GM19397 (cell line): ENCODE results near the gene KCNAB1.
"Not testable (repeated sequence)": the region's sequence is repeated elsewhere in the genome, so short reads cannot be mapped to it uniquely, and the experiment has no call there.

Experiments
- ATAC-seq: cut with Tn5 transposase; IDR thresholded peaks from one replicate; pipeline ENCODE4 v1.9.1; 2021; ENCODE audit warnings: mild to moderate bottlenecking, moderate library complexity; ENCODE audit not compliant: unreplicated experiment

The KCNAB1 gene

DNA sequence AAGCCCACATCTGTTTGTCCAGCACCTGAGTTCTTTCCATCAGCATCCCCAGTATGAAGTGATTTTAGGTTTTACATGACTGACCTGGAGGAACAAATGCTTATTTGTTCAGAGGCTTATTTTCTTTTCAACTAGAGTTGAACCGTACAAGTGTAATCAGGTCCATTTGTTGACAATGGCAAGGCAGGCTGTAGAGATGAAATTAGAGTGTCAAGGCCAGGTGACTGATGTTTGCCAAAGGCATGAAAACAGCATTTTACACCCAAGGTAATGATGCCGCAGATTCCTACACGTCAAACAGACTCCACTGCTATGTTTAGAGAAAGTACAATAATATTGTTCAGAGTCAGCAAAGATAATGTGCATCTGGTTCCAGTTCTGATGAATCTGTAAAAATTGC is 96.5 kb downstream of the KCNAB1 start:
- no peak for ATAC-seq

DNA sequence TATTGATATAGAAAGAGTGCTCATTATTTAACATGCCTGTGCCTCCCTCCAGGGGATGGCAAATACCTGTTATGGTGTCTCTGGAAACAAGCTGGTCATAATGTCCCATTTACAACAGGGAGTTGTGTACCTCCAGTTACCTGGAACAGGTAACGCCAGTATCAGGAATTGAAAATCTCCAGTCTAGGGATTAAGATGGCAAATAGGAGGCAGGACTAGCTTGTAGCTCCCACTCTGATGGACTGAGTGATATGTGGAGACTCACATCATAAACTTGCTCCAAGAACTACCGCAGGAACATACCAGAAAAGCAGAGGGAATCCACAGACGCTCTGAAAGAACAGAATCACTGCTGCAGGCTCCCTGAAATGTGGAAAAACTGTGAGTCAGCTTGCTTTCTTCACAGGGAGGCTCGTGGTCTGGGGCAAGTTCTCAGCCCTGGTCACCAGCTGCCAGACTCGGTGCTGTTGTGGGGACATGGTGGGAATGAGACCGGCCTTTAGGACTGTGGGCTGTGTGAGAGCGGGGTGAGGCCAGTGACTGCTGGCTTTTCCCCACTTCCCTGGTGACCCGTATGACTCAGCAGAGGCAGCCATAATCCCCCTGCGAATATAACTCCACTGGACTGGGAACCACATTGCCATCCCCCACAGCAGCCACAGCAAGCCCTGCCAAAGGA is 97.4 kb downstream of the KCNAB1 start:
- no peak for ATAC-seq

DNA sequence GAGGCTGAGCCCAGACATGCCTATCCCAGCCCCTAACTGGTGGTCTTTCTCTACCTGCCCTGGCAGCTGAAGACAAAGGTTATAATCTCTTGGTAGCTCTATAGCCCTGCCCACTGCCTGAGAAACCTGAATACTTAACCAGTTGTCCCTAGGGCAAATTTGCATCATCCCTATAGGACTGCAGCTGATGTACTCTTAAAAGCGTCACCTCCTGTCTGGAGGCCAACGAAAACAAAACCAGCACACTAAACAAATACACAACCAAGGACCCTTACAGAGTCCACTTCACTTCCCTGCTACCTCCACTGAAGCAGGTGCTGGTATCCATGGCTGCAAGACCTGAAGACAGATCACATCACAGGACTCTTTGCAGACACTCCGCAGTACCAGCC is 98.0 kb downstream of the KCNAB1 start:
- no peak for ATAC-seq

DNA sequence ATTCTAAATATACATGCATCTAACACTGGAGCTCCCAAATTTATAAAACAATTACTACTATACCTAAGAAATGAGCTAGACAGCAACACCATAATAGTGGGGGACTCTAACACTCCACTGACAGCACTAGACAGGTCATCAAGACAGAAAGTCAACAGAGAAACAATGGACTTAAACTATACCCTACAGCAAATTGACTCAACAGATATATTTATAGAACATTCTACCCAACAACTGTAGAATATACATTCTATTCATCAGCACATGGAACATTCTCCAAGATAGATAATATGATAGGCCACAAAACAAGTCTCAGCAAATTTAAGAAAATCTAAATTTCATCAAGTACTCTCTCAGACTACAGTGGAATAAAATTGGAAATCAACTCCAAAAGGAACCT is 102.0 kb downstream of the KCNAB1 start:
- ATAC-seq, result not testable (repeated sequence)

DNA sequence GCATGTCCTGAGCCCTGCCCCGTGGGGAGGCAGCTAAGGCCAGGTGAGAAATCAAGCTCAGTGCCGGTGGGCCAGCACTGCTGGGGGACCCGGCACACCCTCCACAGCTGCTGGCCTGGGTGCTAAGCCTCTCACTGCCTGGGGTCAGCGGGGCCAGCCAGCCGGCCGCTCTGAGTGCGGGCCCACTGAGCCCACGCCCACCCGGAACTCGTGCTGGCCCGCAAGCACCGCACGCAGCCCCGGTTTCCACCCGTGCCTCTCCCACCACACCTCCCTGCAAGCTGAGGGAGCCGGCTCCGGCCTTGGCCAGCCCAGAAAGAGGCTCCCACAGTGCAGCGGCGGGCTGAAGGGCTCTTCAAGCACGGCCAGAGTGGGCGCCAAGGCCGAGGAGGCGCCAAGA is 103.7 kb downstream of the KCNAB1 start:
- not testable (repeated sequence) for ATAC-seq

DNA sequence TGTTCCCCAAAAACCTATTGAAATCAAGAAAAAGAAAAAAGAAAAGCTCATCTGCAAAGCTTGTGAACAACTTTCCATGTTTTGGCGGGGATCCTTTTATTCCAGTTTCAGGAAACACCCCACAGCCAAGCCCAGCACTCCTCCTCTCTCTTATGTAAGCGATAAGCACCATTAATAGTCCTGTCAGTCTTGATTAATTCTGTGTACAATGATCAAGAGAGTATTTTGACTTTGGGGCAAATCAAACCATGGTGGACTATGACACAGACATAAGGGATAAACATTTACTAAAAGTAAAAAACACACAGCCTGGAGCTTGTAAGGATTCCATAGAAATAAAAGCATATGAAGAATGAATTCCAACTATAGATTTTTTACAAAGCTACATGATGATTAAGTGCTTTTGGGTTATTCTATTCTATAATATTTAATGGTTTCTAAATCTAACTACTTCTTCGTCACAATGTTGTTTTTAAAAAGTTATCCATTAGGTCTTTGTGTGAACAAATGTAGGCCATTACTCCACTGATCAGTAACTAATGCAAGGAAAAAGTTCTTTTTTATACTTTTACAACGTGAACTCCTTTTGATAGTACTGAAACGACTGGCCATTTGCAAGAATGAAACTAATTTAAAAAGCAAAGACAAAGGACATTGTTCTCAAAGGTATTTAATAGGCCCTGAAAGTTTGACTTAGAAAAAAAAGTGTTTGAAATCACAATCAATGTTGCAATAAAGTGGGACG is 106.5 kb downstream of the KCNAB1 start:
- ATAC-seq, result no peak

DNA sequence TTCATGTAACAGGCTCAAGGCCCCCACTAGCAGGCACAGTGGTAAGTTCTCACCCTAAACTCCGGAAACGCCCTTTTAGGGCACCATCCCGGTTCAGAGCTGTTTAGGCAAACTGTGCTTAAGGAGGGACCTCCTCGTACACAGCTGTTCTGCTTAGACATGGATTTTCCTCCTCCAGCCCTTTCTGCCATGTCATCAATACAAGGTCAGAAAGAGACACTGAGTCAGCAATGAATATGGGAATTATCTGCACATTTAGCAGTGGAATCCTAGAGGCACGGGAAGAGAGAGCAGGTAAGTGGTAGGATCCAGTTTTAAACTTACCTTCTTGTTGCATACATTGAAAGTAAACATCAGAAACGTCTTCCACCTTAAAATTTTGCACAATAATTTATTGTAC is 107.3 kb downstream of the KCNAB1 start:
- no peak for ATAC-seq

DNA sequence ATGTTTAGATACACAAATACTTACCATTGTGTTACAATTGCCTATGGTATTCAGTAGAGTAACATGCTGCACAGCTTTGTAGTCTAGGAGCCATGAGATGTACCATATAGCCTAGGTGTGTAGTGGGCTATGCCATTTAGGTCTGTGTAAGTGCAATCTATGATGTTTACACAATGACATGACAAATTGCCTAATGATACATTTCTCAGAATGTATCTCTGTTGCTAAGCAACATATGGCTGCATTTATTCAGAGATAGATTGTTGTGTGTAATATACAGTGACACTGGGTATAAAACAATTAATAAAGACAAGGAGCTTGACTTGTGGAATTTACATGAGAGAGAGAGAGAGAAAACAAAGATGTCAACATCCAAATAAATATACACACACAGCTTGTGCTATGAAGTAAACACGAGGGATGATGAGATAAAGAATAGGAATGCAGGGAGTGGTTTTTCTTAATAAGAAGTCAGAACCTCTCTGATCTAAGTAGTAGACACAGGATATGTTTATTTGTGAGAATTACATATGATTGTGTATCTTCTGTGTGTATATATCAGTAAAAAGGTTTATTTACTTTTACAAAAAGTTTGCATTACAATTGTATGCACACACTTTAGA is 110.0 kb downstream of the KCNAB1 start:
- no peak for ATAC-seq

DNA sequence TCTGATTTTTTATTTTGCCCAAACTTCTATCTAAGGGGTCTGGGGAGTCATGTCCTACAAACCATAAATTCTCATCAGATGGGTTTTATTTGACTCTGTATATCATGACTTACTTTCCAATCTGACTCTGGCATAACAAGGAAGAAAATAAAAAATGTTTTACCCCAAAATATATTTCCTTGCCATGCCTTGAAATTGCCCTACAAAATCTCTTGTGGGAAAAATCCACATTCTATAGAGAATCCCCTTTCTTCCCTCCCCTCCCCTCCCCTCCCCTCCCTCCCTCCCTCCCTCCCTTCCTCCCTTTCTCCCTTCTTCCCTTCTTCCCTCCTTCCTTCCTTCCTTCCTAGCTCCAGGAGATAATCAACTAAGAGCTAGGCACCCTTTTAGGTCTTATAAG is 110.8 kb downstream of the KCNAB1 start:
- ATAC-seq, result not testable (repeated sequence)

DNA sequence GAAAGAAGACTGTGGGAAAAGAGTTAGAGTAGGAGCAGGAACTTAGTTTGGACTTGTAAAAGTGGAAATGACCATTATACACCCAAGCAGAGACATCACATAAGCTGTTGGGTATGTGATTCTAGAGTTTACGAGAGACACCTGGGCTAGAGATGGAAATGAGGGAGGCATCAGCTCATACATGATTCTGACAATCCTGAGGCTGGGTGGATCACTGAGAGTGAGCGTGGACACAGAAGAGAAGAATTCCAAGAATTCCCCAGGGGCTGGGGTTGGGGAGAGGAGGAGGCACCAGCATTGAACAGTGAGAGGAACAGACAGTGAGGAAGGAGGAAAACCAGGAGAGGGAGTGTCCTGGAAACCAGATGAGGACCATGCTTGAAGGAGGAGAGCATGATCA is 113.5 kb downstream of the KCNAB1 start:
- no peak for ATAC-seq

DNA sequence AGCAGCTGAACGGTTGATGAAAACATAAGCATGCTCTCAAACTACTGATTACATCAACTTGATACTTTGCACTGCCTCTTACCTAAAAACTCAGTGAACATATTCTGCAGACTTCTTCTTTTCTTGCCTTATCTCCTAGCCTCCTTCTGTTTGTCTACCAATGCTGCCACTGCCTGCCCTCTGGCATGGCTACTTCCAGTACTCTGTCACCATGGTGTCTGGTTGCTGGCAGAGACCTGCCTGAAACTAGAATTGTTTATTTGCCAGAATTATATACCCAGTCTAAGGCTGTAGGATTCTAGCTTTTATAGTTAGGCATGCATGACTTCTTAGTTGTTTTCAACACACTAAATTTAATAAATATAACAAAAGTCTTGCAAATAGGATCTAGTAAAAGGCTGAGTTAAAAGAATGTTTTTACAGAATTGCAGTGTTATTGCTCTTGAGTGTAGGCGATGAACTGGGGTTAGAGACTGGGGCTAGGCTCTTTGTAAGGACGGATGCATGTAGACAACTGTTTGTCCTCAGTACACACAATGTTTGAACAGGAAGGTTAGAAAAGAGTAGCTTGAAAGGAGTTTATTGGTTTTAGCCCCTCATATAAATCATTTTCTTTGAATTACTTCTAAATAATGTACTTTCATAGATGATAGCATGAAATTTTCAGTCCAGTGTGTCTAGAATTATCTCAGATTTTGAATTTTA is 116.3 kb downstream of the KCNAB1 start:
- ATAC-seq, result no peak

DNA sequence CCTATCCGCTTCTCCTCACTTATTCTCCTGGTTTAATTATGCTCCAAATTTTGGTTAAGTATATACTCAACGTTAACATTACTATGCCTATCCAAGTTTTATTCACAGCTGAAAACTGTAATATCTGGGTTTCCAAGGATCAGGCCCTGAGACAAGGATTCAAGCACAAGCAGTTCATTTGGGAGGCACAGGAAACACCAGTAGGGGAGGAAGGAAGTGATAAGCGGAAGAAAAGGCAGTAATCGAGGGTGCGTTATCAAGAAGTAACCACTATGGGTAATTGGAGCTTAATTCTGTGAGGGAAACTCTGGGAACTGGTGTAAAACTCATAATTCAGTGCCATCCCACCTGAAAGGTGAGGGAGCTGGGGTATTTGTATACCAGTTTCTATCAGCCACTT is 120.3 kb downstream of the KCNAB1 start:
- no peak for ATAC-seq

DNA sequence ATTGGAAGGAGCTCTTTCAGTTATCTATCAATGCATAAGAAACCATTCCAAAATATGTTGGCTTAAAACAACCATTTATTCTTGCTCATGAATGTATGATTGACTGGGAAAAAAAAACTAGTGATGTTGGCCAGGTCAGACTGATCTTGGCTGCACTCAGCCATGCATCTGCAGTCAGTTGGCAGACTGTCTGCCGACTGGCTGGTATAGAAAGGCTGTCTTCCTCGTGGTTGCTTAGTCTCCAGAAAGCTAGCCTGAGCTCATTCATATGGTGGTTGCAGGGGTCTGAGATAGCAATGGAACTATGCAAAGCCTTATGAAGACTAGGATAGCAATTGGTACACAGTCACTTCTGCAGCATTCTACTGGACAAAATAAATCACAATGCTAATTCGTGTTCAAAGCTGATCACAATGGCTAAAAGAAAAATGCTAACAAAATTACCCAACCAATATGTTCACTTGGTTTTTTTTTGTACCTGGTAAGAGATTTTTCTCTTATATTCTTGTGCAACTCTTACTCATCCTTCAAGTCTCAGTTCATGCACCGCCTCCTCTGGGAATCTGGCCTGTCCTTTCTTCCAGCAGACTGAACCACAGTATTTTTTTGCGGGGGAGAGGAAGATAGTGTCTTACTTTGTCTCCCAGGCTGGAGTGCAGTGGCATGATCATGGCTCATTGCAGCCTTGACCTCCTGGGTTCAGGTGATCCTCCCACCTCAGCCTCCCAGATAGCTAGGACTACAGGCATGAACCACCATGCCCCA is 126.8 kb downstream of the KCNAB1 start:
- ATAC-seq, result no peak

DNA sequence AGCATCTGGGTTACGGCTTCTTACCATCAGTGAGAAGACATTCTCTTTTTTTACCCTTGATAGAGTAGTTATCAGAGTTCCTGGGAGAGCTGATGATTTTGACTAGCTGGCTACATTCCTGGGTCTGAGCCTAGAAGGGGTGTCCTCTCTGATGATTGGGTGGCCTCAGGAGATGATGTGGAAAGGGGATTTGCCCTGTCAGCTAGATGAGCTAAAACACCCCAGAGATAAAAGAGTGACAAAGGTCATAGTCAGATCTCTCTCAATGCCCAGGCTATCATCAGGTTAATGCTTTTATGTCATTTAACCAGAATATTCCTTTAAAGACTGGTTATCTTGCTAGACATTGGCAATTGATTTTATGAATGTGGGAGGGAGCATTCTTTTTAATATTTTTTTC is 130.2 kb downstream of the KCNAB1 start:
- ATAC-seq, result no peak

DNA sequence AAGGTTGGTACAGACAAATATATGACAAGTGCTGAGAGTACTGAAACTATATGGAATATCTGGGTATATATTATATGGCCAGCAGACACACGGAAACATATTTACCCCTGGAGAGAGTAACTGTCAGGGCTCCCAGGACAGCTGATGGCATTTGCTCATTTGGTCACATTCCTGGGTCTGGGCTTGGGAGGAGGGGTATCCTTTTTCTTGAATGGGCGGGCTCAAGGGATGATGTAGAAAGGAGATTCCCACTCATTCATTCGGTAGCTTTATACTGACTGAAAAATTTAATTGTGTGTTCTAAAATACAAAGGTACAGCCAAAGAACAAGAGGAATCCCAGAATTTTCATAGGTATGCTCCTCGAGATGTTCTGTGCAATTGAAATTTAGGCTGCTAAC is 131.0 kb downstream of the KCNAB1 start:
- ATAC-seq, result no peak

DNA sequence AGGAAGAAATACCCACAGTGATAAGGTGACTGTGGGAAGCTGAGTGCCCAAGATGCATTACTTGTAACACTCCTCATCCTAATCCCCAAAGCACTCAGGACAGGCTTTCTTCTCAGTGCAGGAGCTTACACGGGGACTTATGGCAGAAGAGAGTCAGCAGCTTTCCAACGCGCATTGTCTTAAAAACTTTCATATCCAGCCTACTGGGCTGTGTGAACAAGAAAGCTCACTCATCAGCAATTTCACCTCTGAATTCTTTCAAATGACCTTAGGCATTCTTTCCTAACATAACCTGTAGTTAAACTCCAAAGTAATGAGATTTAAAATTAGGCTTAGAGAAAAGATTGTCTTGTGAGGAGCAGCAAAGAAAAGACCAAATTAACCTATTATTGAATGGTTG is 132.3 kb downstream of the KCNAB1 start:
- no peak for ATAC-seq

DNA sequence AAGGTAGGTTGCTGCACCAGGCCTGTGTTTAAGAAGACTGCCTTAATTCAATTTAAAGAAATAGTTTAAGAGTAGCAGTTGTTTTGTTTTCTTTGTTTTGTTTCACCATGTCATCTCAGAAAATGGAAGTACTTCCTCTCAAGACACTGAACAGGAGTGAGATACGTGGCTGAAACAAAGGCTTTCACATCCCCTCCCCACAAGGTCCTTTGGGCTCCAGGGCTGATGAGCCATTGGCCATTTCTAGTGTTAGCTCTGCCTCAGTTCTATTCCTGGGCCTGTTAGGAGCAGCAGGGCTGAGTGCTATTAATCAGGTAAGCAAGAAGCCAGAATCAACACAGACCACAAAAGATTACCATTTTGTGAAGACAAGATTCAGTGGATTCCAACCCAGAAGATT is 132.8 kb downstream of the KCNAB1 start:
- peak; percentile 44 for ATAC-seq

DNA sequence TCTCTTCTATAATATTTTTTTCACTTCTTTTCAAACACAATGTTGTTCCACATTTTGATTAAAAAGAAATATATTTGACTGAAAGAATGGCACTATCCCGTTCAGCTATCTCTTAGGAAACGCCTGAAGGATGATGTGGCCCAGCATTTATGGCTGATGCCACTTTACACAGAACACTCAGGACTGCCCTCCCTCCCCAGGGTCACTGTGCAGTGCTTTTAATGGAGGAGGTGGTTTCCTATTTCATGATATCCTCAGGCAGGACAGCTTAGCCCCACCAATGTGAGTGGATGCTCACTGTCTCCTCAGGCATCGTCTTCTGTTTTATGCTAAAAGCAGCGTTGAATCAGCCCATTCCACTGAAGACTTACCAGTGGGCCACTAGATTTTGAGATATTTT is 135.9 kb downstream of the KCNAB1 start:
- no peak for ATAC-seq

DNA sequence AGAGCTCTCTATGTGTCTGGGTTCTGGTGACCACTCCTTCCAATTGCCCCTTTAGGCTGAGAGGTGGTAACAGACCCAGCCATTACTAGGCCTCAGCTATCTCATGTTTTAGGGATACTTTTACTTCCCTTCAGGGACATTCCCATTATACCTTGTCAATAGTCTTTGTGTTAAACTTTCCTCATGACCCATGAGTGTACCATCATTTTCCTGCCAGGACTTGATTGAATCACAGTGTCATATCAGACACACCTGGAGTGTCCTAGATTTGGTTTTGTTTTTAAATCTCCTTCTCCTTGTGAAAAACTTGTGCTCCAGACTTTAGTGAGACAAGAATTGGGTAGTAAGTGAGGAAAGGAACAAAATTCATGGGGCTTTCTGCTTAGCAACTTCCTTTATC is 136.6 kb downstream of the KCNAB1 start:
- no peak for ATAC-seq

DNA sequence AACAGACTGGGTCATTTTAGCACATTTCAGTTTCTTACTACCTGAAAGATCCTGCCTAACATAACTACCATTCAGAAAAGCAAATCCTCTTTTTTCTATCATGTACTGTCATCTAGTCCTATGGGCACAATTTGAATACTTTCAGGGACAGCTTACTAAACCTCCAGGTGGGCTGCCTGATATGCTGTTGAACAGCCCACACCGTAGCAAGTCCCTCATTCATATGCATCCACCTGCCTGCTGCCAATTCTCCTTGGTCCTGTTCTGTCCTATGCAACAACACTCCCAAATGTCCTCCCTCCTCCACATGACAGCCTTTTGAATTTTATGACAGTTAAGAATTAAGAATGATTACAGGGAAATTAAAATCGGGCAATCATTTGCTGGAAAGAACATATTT is 137.9 kb downstream of the KCNAB1 start:
- no peak for ATAC-seq

DNA sequence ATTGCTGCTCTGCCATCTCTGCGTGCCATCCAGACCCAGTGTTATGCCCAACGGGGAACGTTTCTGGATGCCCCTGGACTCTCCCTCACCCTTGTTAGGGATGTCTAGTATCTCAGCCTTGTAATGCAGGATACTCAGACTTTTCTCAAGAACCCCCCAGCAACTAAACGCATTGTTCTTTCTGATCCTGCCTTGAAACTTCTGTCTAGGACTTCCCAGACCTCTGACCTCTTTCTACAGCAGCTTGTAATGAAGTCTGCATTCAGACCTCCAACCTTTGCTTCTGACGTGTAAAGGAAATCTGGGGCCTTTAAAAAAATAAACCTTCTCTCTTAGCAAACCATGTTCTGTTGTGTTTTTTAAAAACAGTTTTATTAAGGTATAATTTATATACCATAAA is 139.5 kb downstream of the KCNAB1 start:
- ATAC-seq, result no peak
